B cell (primary cell): ENCODE data around the gene VAPB. TPM values are rescaled to one million over a fixed set of nuclear protein-coding genes. Genes with fewer than 3 reads are reported as not detected.

Experiments
- ATAC-seq: fragments of 200-7000 bp; cut with Tn5 transposase; one replicate; pipeline ENCODE4 v1.10.0; 2021; ENCODE audit warnings: low read depth, mild to moderate bottlenecking, moderate number of reproducible peaks, moderate library complexity
- CTCF ChIA-PET: fragments of 350-600 bp; sonication (Branson Sonifier 250); formaldehyde crosslinking; loops from one replicate; lab custom pipeline; 2021; ENCODE audit warnings: antibody characterized with exemption, inconsistent platforms; lab: Charles Lee
- POLR2A ChIA-PET: fragments of 350-600 bp; sonication (Branson Sonifier 250); formaldehyde crosslinking; loops from one replicate; lab custom pipeline; 2021; ENCODE audit warnings: antibody characterized with exemption; lab: Charles Lee
- DNase-seq: peaks from one replicate; pipeline ENCODE4 v3.0.0; 2013
- H2AFZ ChIP-seq: 2 replicates; pipeline ENCODE4 v1.6.1; 2012; ENCODE audit warnings: mild to moderate bottlenecking, low read depth, low read length; ENCODE audit not compliant: insufficient read depth, poor library complexity, severe bottlenecking
- H3K27ac ChIP-seq, 2 donors: 1 replicate in 1 of 2; 2 replicates in 1 of 2; pipeline ENCODE4 v1.5.1; 2012 to 2013; ENCODE audit warnings: low read length in 2 of 2, mild to moderate bottlenecking in 2 of 2, moderate library complexity in 1 of 2
- H3K27me3 ChIP-seq, 4 experiments: fragments of 200-600 bp in 1 of 4; sonication (generic) in 1 of 4; replicated peaks in 1 of 4; 1 replicate in 2 of 4; 2 replicates in 2 of 4; pipeline versions ENCODE4 v1.6.1 to v1.7.0; 2013 to 2016; ENCODE audit warnings: low read length in 3 of 4, mild to moderate bottlenecking in 2 of 4, mixed read lengths in 1 of 4, moderate library complexity in 1 of 4; ENCODE audit not compliant: insufficient read depth in 4 of 4, control insufficient read depth in 3 of 4; ENCODE audit errors: control extremely low read depth in 1 of 4
- H3K36me3 ChIP-seq, 2 experiments: replicated peaks in 1 of 2; 1 replicate in 1 of 2; 2 replicates in 1 of 2; pipeline versions ENCODE4 v1.6.1 to v1.7.1; 2013; ENCODE audit warnings: low read length in 1 of 2; ENCODE audit not compliant: insufficient read depth in 2 of 2, control insufficient read depth in 1 of 2; ENCODE audit errors: control extremely low read depth in 1 of 2, extremely low read depth in 1 of 2
- H3K4me1 ChIP-seq, 2 donors: fragments of 200-600 bp in 1 of 2; sonication (generic) in 1 of 2; 1 replicate in 1 of 2; 2 replicates in 1 of 2; pipeline versions ENCODE4 v1.5.1 to v1.6.1; 2013 to 2017; ENCODE audit warnings: low read length in 2 of 2; ENCODE audit not compliant: control insufficient read depth in 2 of 2, insufficient read depth in 2 of 2
- H3K4me2 ChIP-seq: replicated peaks from 2 replicates; pipeline ENCODE3; 2012; ENCODE audit warnings: mild to moderate bottlenecking, low read depth, low read length; ENCODE audit not compliant: poor library complexity, severe bottlenecking
- H3K4me3 ChIP-seq, 5 experiments: fragments of 200-600 bp in 1 of 5; sonication (generic) in 1 of 5; 1 replicate in 3 of 5; 2 replicates in 2 of 5; pipeline versions ENCODE4 v1.5.1 to v1.7.0; 2011 to 2016; ENCODE audit warnings: low read length in 4 of 5, mild to moderate bottlenecking in 4 of 5, low read depth in 2 of 5, control low read depth in 1 of 5, moderate library complexity in 1 of 5; ENCODE audit not compliant: insufficient read depth in 1 of 5; ENCODE audit errors: control extremely low read depth in 1 of 5, extremely low read depth in 1 of 5
- H3K79me2 ChIP-seq: fragments of 200-600 bp; sonication (generic); one replicate; pipeline ENCODE4 v1.6.0; 2016; ENCODE audit warnings: low read length; ENCODE audit not compliant: control insufficient read depth, insufficient read depth
- H3K9ac ChIP-seq: fragments of 200-600 bp; sonication (generic); 2 replicates; pipeline ENCODE4 v1.6.1; 2017; ENCODE audit warnings: mild to moderate bottlenecking, low read length, moderate library complexity
- H3K9me3 ChIP-seq, 3 donors: one replicate each; pipeline versions ENCODE4 v1.6.1 to v1.7.1; 2013; ENCODE audit warnings: low read length in 2 of 3; ENCODE audit not compliant: control insufficient read depth in 2 of 3, insufficient read depth in 1 of 3; ENCODE audit errors: control extremely low read depth in 1 of 3
- H4K20me1 ChIP-seq: 2 replicates; pipeline ENCODE4 v1.6.0; 2012; ENCODE audit warnings: mild to moderate bottlenecking, low read length; ENCODE audit not compliant: insufficient read depth, control insufficient read depth, poor library complexity, severe bottlenecking
- H3K27ac Mint-ChIP-seq: one replicate; pipeline ENCODE4 v1.8.0; 2021; ENCODE audit warnings: mixed read lengths
- H3K27me3 Mint-ChIP-seq: one replicate; pipeline ENCODE4 v1.8.0; 2021; ENCODE audit warnings: mixed read lengths
- H3K4me1 Mint-ChIP-seq: one replicate; pipeline ENCODE4 v1.8.0; 2021; ENCODE audit warnings: mixed read lengths
- H3K4me3 Mint-ChIP-seq: one replicate; pipeline ENCODE4 v1.8.0; 2021; ENCODE audit warnings: mixed read lengths
- H3K9me3 Mint-ChIP-seq: one replicate; pipeline ENCODE4 v1.8.0; 2022; ENCODE audit warnings: mixed read lengths; ENCODE audit not compliant: insufficient read depth
- EZH2 ChIP-seq: IDR thresholded peaks from 2 replicates; pipeline ENCODE4 v1.6.1; 2012; ENCODE audit warnings: borderline replicate concordance, low read depth, mild to moderate bottlenecking, moderate library complexity, low read length; ENCODE audit not compliant: insufficient read depth, poor library complexity, severe bottlenecking
- WGBS: methylation state at CpG from one replicate; pipeline ENCODE4 v1.1.5; 2013; ENCODE audit warnings: missing lambda C conversion rate; ENCODE audit not compliant: insufficient coverage; 5-methylcytosine and 5-hydroxymethylcytosine counted together
- intact Hi-C: fragments of 100-400 bp; cut with micrococcal nuclease; formaldehyde crosslinking; loops from one replicate; pipeline ENCODE4 v1.10.0; 2022
- polyA plus RNA-seq: library from polyadenylated mRNA; depleted of rRNA; stranded (reverse); fragments of >200 nt; gene quantifications from 2 replicates; pipeline ENCODE4 v1.2.3, GENCODE V29; 2012
- total RNA-seq, 2 donors: library from RNA; stranded (reverse); fragments of 120-200 nt in 1 of 2; gene quantifications; 1 replicate in 1 of 2; 2 replicates in 1 of 2; pipeline versions ENCODE4 v1.2.3 to v1.2.4, GENCODE V29; 2013 to 2022
- TF ChIP-seq, protein P1 (sequence below): fragments of 200-600 bp; IDR thresholded peaks from one replicate; pipeline ENCODE4 v1.8.0; 2022; ENCODE audit warnings: antibody characterized with exemption, mild to moderate bottlenecking

The VAPB gene
- total and polyA plus RNA-seq, 2 donors (not counting 1 experiment from before 2014, with no cell fraction given), result 19.5 to 26.4 TPM

DNA sequence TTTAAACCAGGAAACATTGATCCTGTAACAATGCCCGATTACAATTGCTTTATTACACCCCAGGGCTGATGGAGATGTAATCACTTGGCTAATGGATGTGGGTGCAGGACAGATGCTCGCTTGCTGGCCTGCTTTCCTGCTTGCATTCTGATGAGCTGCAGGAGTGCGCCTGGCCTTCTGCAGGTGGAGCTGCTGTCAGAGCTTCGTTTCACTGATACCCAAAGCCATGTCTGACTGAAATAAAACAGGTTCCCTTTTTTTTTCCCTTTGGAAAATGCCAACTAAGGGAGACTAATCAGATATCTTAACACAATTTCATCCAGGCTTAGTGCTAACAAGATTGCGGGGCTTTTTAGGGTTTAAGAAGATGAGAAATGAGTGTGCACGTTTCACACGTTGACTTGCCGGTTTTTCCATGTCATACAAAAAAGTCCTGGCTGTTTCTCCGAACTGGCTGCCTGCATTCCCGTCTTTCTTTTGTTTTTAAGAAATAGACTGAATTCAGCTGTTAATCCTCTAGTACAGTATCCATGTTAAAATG lies 60.7 kb downstream of the VAPB start:
- H3K27ac ChIP-seq, result no peak overlapping the region
- ChIA-PET POLR2A (no interaction called here), CTCF (interaction anchor here (0.7 to 0.8 kb wide), 2 partner anchors 51 to 239 kb away, joined by 3 to 5 read pairs; no protein-coding TSS in a partner anchor)
- peaks cover 0 to 5% (median 0%) of the 10 kb centered on the region in 3 donors for H3K9me3 ChIP-seq
- no peak overlapping the region for H3K4me3 ChIP-seq
- TF ChIP-seq EZH2, result no peak
- TF ChIP-seq, protein P1, sequence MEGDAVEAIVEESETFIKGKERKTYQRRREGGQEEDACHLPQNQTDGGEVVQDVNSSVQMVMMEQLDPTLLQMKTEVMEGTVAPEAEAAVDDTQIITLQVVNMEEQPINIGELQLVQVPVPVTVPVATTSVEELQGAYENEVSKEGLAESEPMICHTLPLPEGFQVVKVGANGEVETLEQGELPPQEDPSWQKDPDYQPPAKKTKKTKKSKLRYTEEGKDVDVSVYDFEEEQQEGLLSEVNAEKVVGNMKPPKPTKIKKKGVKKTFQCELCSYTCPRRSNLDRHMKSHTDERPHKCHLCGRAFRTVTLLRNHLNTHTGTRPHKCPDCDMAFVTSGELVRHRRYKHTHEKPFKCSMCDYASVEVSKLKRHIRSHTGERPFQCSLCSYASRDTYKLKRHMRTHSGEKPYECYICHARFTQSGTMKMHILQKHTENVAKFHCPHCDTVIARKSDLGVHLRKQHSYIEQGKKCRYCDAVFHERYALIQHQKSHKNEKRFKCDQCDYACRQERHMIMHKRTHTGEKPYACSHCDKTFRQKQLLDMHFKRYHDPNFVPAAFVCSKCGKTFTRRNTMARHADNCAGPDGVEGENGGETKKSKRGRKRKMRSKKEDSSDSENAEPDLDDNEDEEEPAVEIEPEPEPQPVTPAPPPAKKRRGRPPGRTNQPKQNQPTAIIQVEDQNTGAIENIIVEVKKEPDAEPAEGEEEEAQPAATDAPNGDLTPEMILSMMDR, result no peak
- Mint-ChIP-seq H3K27ac (no peak overlapping the region), H3K4me1 (peaks cover 12% of the 10 kb centered on the region), H3K4me3 (no peak overlapping the region), H3K9me3 (peaks cover 4% of the 10 kb centered on the region), H3K27me3 (no peaks in the 10 kb centered on the region)
- DNase-seq, result no peak
- ATAC-seq, result no peak
- WGBS, result 53% methylated on average over 6 of the region's 10 CpGs
- H3K27me3 ChIP-seq, result no peaks in the 10 kb centered on the region
- H3K4me2 ChIP-seq, result no peak overlapping the region
- H3K9ac ChIP-seq, result no peak overlapping the region
- H3K4me1 ChIP-seq, result peaks cover 0 to 5% of the 10 kb centered on the region in 2 donors
- intact Hi-C loops, result no loop called here
- H2AFZ ChIP-seq, result no peak overlapping the region
- H4K20me1 ChIP-seq, result no peaks in the 10 kb centered on the region
- no peaks in the 10 kb centered on the region for H3K79me2 ChIP-seq
- peaks cover 0 to 6% of the 10 kb centered on the region in 2 experiments for H3K36me3 ChIP-seq

- Histone ChIP-seq H4K20me1 (no peaks in the 10 kb centered on the region), H3K36me3 (peaks cover 0 to 1% of the 10 kb centered on the region in 2 experiments), H3K4me3 (no peak overlapping the region), H2AFZ (no peak overlapping the region), H3K9ac (no peak overlapping the region), H3K9me3 (peaks cover 0 to 5% (median 0%) of the 10 kb centered on the region in 3 donors), H3K4me1 (peaks cover 0 to 5% of the 10 kb centered on the region in 2 donors), H3K27ac (no peak overlapping the region), H3K79me2 (no peaks in the 10 kb centered on the region), H3K27me3 (no peaks in the 10 kb centered on the region), H3K4me2 (no peak overlapping the region)
- ATAC-seq (no peak), DNase-seq (no peak)
- Mint-ChIP-seq H3K27ac (no peak overlapping the region), H3K4me1 (peaks cover 12% of the 10 kb centered on the region), H3K9me3 (peaks cover 5% of the 10 kb centered on the region), H3K4me3 (no peak overlapping the region), H3K27me3 (no peaks in the 10 kb centered on the region)
- no peak for TF ChIP-seq EZH2
- TF ChIP-seq, protein P1, result no peak
- ChIA-PET POLR2A (no interaction called here), CTCF (interaction anchor here (0.7 to 0.8 kb wide), 2 partner anchors 52 to 239 kb away, joined by 3 to 5 read pairs; no protein-coding TSS in a partner anchor)
- WGBS, result 80% methylated on average over 3 of the region's 10 CpGs
- intact Hi-C loops, result no loop called here
Measured at GRCh38 chr20:58450254-58450653, 61.2 kb downstream of the VAPB start.
